HEK293 (cell line): ENCODE data around the gene AMOTL1.

Experiments used
- CTCF ChIP-seq: fragments of 450-650 bp; formaldehyde crosslinking; IDR thresholded peaks from 2 replicates; pipeline ENCODE4 v1.5.1; 2016; ENCODE audit warnings: missing biosample characterization, missing genetic modification characterization
- PBX3 ChIP-seq: sonication (generic); formaldehyde crosslinking; IDR thresholded peaks from 2 replicates; pipeline ENCODE4 v1.8.1; 2022; ENCODE audit warnings: mild to moderate bottlenecking, moderate library complexity, missing genetic modification reagents
- REPIN1 ChIP-seq: fragments of 450-650 bp; formaldehyde crosslinking; IDR thresholded peaks from 2 replicates; pipeline ENCODE4 v1.5.1; 2017; ENCODE audit warnings: missing biosample characterization, missing genetic modification characterization, low read depth
- SETDB1 ChIP-seq: IDR thresholded peaks from one replicate; pipeline ENCODE4 v1.6.1; 2017; ENCODE audit warnings: mild to moderate bottlenecking, low read length, moderate library complexity, mixed read lengths; ENCODE audit not compliant: insufficient read length
- YY1 ChIP-seq: fragments of 450-650 bp; formaldehyde crosslinking; IDR thresholded peaks from 2 replicates; pipeline ENCODE4 v1.5.1; 2018; ENCODE audit warnings: missing biosample characterization, missing genetic modification characterization
- ZBTB11 ChIP-seq: fragments of 450-650 bp; formaldehyde crosslinking; conservative IDR thresholded peaks from 2 replicates; pipeline ENCODE4 v1.5.1; 2016; ENCODE audit warnings: low read depth, missing biosample characterization, missing genetic modification characterization
- ZBTB21 ChIP-seq: fragments of 450-650 bp; formaldehyde crosslinking; IDR thresholded peaks from 2 replicates; pipeline ENCODE4 v1.5.1; 2017; ENCODE audit warnings: missing biosample characterization, missing genetic modification characterization
- ZNF10 ChIP-seq: fragments of 450-650 bp; formaldehyde crosslinking; IDR thresholded peaks from 2 replicates; pipeline ENCODE4 v1.5.1; 2017; ENCODE audit warnings: missing biosample characterization, missing genetic modification characterization
- ZNF274 ChIP-seq, 2 experiments: fragments of 200-500 bp in 1 of 2; fragments of 450-650 bp in 1 of 2; sonication (Bioruptor generic) in 1 of 2; formaldehyde crosslinking in 1 of 2; IDR thresholded peaks; 2 replicates each; pipeline versions ENCODE4 v1.5.1 to v1.6.1; 2014 to 2016; ENCODE audit warnings: borderline replicate concordance in 1 of 2, inconsistent platforms in 1 of 2, low read length in 1 of 2, missing biosample characterization in 1 of 2, missing genetic modification characterization in 1 of 2
- ZNF654 ChIP-seq: fragments of 450-650 bp; formaldehyde crosslinking; IDR thresholded peaks from 2 replicates; pipeline ENCODE4 v1.5.1; 2016; ENCODE audit warnings: low read depth, missing biosample characterization, missing genetic modification characterization
- ZNF664 ChIP-seq: fragments of 450-650 bp; formaldehyde crosslinking; IDR thresholded peaks from 2 replicates; pipeline ENCODE4 v1.5.1; 2016; ENCODE audit warnings: missing biosample characterization, missing genetic modification characterization

GRCh38 chr11:94773842-94774241, 5.7 kb downstream of the AMOTL1 start:
- TF ChIP-seq CTCF (tag by site-specific recombination) (no peak), ZBTB21 (no peak), YY1 (tag by site-specific recombination) (no peak), PBX3 (CRISPR knock-in tag) (no peak), ZNF654 (no peak), SETDB1 (no peak), ZNF274 (IDR thresholded peaks at IDR 0.05; ENCODE audit: low read length) (no peak), ZNF274 (tag by site-specific recombination; IDR thresholded peaks at IDR 0.05; ENCODE audit: borderline replicate concordance) (no peak), ZBTB11 (tag by site-specific recombination) (no peak), ZNF10 (tag by site-specific recombination) (no peak), ZNF664 (tag by site-specific recombination) (no peak), REPIN1 (tag by site-specific recombination) (no peak)
